GM18519 (cell line): ENCODE measurements around the gene AMPH.

Experiments
- ATAC-seq: cut with Tn5 transposase; IDR thresholded peaks from one replicate; pipeline ENCODE4 v1.9.1; 2021; ENCODE audit warnings: mild to moderate bottlenecking, moderate library complexity; ENCODE audit not compliant: unreplicated experiment, low FRiP score

The AMPH gene

DNA sequence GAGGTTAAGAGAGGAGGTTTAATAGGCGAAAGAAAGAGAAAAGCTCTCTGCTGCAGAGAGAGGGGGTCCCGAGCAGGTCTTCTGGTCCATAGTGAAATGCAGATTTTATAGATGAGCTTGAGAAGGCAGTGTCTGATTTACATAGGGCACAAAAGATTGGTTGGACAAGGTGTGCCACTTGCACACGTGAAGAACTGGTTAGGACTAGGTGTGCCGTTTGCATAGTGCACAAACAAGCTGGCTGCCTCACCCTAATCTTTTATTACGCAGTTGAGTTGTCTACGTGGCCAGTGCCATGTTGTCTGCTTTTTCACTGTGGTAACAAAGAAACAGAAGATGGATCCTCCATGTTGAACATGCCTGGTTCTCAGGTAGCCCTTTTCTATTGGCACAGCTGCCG lies 82.6 kb downstream of the AMPH start:
- ATAC-seq = no peak

DNA sequence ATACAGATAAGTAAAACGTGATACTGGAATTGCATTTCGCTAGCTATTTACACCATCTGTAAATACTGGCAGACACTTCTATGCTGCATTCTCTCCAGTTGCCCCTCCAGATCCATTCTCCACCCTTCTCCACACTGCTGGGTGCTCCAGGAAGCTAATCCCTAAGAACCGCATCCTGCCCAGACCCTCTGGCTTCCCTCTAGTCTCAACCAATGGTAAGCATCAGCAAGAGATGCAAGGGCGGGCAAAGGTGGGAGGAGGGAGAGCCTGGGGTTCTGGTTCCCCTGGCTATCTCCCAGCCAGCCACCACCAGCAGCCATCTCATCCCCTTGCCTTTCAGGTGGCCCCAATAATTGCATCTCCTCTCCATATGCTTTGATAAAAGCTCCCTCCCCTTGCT lies 84.4 kb downstream of the AMPH start:
- ATAC-seq = no peak

GRCh38 chr7:38545977-38546376 lies 85.2 kb downstream of the AMPH start:
- ATAC-seq = no peak

- ATAC-seq = no peak
Observed at GRCh38 chr7:38542156-38542555, 89.0 kb downstream of the AMPH start.

GRCh38 chr7:38541440-38541839 lies 89.7 kb downstream of the AMPH start:
- ATAC-seq = no peak

DNA sequence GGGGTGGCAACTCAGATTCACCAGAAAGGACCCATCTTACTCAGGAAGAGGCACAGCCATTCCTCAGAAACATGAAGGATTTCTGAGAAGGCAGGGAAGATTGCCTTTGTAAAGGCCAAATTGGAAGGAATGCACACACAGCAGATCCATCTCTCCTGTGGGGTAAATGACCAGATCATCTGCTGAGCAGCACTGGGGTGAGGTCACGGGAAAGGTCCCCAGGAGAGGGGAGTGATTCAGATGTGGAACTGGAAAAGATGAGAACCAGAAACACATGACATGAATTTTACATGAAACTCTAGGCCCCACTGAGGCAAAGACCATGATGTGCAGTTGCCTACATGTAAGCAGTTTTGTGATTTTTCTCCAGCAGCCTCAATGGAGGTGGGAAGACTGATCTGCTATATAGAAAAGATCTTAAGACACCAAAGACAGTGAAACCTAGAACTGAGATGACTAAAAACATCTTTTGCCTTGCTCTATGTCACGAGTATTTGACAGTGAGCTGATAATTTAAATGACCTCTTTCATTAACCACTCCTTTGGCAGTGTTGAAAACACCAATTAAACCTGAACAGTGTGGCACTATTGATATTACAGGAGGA lies 91.6 kb downstream of the AMPH start:
- ATAC-seq = no peak

GRCh38 chr7:38535073-38535472 lies 96.1 kb downstream of the AMPH start:
- no peak for ATAC-seq

- no peak for ATAC-seq
Observed at GRCh38 chr7:38525857-38526256, 105.3 kb downstream of the AMPH start.

DNA sequence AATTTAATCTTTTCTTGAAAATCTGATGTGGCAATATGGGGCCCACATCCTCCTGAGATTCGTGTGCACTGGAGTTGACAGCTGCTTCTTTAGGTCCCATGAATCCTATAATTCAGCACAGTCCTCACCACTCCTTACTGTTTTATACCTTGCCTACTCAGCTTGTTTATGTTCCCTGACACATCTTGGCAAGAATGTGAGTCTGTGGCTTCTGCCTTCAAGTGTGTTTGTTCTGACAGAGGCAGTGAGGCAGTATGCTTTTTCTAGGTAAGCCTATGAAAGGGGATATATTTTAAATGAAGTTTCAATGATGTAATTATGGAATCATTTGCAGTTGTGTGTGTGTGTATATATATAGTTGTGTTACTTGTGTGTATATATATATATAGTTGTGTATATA lies 106.4 kb downstream of the AMPH start:
- ATAC-seq = no peak

DNA sequence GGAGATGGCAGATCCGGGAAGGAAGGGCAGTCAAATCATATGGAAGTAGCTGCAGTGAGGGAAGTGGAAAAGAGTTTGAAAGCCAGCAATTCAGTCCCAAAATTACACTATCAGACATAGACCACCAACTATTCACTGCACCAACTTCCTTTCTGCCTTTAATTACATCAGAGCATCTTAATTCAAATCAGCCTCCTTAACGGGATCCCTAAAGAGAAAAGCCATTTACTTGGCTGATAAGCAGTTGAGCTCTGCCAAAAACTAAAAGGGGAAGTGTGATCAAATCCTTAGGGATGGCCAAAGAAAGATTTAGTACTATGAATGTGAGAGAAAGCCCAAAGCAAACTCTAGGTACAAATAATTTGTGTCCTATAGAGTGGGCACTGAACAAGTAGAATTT lies 110.4 kb downstream of the AMPH start:
- ATAC-seq = no peak

GRCh38 chr7:38518541-38518940 lies 112.6 kb downstream of the AMPH start:
- no peak for ATAC-seq

GRCh38 chr7:38512704-38513103 lies 118.5 kb downstream of the AMPH start:
- no peak for ATAC-seq

GRCh38 chr7:38512291-38512690 lies 118.9 kb downstream of the AMPH start:
- ATAC-seq = no peak

- no peak for ATAC-seq
Observed at GRCh38 chr7:38507384-38507783, 123.8 kb downstream of the AMPH start.

GRCh38 chr7:38506756-38507155 lies 124.4 kb downstream of the AMPH start:
- no peak for ATAC-seq

- no peak for ATAC-seq
Observed at GRCh38 chr7:38506004-38506403, 125.2 kb downstream of the AMPH start.

- ATAC-seq = no peak
Observed at GRCh38 chr7:38504684-38505083, 126.5 kb downstream of the AMPH start.

GRCh38 chr7:38502848-38503247 lies 128.3 kb downstream of the AMPH start:
- ATAC-seq = no peak

DNA sequence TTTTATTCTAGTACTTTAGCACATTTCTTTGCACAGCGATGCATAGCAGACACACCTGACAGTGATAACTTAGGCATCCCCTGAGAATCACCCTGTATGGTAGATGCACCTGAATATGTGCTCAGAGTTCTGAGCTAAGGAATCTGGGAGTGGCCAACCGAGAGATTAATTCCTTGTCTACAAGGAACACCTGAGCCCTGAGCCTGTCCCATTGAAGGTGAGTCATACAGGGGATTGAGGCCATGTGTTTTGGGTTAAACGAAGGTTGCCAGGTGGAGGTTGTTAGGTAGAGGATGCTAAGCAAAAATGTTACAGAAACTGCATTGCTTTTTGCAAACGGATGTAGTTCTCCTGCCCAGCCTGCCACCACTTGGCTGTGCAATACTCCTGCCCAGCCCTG lies 128.9 kb downstream of the AMPH start:
- no peak for ATAC-seq

DNA sequence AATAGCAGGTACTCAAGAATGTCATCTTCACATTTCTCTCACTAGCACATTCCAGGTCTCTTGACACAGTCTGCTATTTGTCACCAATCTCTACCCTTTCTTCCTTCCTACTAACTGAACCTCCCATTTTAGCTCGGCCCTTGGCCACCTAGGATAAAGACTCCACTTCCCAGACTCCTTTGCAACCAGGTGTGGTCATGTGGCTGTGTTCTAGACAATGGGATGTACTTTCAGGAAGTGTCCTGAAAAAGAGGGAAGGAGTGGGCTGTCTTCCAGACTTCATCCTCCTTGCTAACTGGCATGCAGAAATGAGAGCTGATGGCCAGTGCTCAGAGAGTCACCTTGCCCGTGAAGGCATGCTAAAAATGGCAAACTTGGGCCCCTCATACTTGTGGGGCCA lies 139.2 kb downstream of the AMPH start:
- ATAC-seq = no peak

DNA sequence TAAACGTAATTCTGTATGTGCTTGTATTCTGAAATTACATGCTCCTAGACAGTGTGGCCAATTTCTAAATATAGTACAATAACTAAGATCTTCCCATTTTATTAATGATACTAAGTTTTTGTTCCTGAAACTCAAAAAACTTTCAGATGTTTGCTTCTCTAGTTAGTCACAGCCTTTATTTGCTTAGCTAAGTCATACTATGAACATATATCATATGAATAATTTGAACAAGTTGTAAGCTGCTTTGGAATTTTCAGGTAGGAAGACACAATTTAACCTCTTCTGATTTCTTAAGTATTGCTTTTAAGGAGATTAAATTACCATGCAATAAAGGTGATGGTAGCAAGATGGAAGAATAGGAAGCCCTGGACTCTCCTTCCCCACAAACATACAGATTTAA lies 148.7 kb downstream of the AMPH start:
- no peak for ATAC-seq

GRCh38 chr7:38481401-38481800 lies 149.8 kb downstream of the AMPH start:
- ATAC-seq = no peak

- no peak for ATAC-seq
Observed at GRCh38 chr7:38478404-38478803, 152.8 kb downstream of the AMPH start.
